HUDEP-2 (cell line): ENCODE measurements around the gene BICC1.

Experiments used
- DNase-seq, 76 experiments: peaks; one replicate each; lab custom pipeline; 2025; ENCODE audit not compliant: unreplicated experiment in 76 of 76; lab: John Stamatoyannopoulos, UW

Gene BICC1

GRCh38 chr10:58514111-58514770, 1.6 kb downstream of the BICC1 start:
- DNase-seq = no peak

GRCh38 chr10:58515291-58515941, 2.7 kb downstream of the BICC1 start:
- DNase-seq = no peak

GRCh38 chr10:58516119-58516518, 3.4 kb downstream of the BICC1 start:
- DNase-seq = no peak

- DNase-seq = no peak
Measured at GRCh38 chr10:58516671-58517070, 4.0 kb downstream of the BICC1 start.

- DNase-seq = no peak
Measured at GRCh38 chr10:58517081-58517480, 4.4 kb downstream of the BICC1 start.

GRCh38 chr10:58517491-58518355, 5.1 kb downstream of the BICC1 start:
- no peak for DNase-seq

GRCh38 chr10:58518775-58519174, 6.1 kb downstream of the BICC1 start:
- no peak for DNase-seq

GRCh38 chr10:58529077-58529728, 16.5 kb downstream of the BICC1 start:
- DNase-seq = no peak

GRCh38 chr10:58531084-58531695, 18.5 kb downstream of the BICC1 start:
- DNase-seq = peak in 45 of 76 experiments; percentile 1 to 73 (median 19)

GRCh38 chr10:58535311-58535710, 22.6 kb downstream of the BICC1 start:
- DNase-seq = no peak

GRCh38 chr10:58543141-58543540, 30.5 kb downstream of the BICC1 start:
- no peak for DNase-seq

GRCh38 chr10:58544135-58544534, 31.5 kb downstream of the BICC1 start:
- DNase-seq = no peak

GRCh38 chr10:58545427-58545826, 32.8 kb downstream of the BICC1 start:
- DNase-seq = no peak

GRCh38 chr10:58546137-58546536, 33.5 kb downstream of the BICC1 start:
- DNase-seq = no peak

GRCh38 chr10:58546722-58547445, 34.2 kb downstream of the BICC1 start:
- DNase-seq = no peak

GRCh38 chr10:58547963-58548362, 35.3 kb downstream of the BICC1 start:
- DNase-seq = no peak

GRCh38 chr10:58554316-58554715, 41.6 kb downstream of the BICC1 start:
- DNase-seq = no peak

- no peak for DNase-seq
Measured at GRCh38 chr10:58555170-58555929, 42.7 kb downstream of the BICC1 start.

GRCh38 chr10:58555930-58556311, 43.2 kb downstream of the BICC1 start:
- DNase-seq = no peak
